Brain pericyte (primary cell): ENCODE data around the gene ZNF592.
"Not testable (repeated sequence)": the region's sequence is repeated elsewhere in the genome, so short reads cannot be mapped to it uniquely, and the experiment has no call there.

Experiments used
- DNase-seq: peaks from one replicate; pipeline ENCODE4 v3.0.0-alpha.2; 2012; ENCODE audit warnings: low read depth, low spot score

Gene ZNF592

DNA sequence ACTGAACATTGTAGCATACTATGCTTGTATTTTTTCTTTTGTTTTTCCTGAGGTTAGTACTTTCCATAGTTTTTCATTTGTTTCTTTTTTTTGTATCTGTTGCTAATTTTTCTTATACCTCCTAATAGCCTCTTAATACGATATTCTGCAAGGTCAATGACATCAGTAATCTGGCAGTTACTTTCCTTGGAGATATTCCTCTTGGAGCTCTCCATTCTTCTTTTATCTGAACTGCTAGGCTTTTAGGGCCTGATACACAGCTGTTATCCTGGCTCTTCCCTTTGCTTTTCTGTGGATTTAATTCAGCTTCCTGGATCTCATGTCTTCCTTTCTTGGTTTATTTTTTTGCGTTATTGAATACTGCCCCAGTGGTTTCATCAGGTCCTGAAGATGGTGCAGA lies 81.6 kb downstream of the ZNF592 start:
- no peak for DNase-seq

DNA sequence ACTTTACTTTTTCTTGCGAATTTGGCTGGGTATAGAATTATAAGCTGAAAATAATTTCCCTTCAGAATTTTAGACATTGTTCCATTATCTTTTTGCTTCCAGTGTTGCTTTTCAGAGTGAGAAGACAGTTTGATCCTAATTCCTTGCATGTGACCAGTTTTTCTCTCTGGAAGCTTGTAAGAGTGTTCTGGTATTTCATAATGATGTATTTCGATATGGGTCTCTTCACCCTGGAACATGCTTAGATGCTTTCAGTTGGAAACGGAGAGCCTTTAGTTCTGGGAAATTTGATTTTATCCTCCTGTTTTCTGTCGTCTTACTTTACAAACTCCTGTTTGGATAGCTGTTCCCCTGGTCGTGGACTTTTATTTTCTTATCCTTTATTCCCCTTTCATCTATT lies 82.6 kb downstream of the ZNF592 start:
- no peak for DNase-seq

GRCh38 chr15:84831613-84832012 lies 83.2 kb downstream of the ZNF592 start:
- DNase-seq: no peak

- no peak for DNase-seq
Measured at GRCh38 chr15:84832448-84833040, 84.2 kb downstream of the ZNF592 start.

DNA sequence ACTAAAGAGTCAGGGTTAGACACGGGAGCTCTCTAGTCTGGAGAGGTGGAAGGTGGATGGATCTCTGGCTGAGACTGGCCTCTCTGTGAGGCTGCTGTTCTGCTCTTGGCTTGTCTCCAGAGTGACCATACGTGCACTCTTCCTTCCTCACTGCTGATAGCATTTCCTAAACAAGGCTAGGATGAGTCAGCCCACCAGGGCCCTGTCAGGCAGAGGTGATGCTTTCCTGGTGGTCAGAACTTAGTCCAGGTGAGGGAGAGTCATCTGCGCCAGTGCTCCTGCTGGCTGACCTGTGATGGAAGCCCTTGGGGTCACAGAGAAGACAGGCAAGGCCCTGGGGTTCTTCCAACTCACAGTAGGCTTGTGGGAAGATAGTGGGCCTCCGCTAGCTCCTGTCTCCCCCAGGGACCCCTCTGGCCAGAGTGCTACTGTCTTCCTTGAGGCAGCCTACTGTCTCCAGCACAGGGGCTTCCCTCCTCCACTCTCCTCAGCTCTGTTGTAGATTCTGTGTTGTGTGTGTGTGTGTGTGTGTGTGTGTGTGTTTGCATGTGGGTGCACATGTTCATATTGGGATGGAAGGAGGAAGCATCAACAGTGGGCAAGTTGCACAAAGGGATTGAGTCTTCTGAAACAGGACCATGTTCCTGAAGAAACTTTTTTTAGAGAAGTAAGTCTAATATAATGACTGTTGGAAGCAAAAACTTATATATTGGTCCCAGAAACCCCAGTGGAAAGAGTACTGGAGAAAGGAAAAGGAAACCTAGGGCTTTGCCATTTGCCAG lies 85.2 kb downstream of the ZNF592 start:
- no peak for DNase-seq

GRCh38 chr15:84834229-84834955 lies 86.0 kb downstream of the ZNF592 start:
- no peak for DNase-seq

DNA sequence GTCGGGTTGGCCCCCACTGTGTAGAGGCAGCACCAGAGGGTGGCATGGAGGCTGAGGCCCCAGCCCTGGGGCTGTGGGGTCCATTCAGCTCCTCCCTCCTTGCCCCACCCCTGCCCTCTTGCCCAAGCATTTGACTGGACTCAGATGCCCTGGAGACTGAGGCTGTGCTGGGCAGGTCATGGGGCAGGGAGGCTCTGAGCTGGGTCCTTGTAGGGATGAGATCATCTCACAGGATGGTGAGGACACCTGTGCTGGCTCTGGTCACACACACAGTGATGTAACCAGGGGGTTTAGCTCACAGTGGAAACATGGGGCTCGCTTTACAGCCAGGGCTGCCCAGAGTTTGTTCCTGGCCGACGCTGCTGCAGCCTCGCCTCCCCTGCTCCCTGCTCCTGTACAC lies 86.6 kb downstream of the ZNF592 start:
- DNase-seq: no peak

DNA sequence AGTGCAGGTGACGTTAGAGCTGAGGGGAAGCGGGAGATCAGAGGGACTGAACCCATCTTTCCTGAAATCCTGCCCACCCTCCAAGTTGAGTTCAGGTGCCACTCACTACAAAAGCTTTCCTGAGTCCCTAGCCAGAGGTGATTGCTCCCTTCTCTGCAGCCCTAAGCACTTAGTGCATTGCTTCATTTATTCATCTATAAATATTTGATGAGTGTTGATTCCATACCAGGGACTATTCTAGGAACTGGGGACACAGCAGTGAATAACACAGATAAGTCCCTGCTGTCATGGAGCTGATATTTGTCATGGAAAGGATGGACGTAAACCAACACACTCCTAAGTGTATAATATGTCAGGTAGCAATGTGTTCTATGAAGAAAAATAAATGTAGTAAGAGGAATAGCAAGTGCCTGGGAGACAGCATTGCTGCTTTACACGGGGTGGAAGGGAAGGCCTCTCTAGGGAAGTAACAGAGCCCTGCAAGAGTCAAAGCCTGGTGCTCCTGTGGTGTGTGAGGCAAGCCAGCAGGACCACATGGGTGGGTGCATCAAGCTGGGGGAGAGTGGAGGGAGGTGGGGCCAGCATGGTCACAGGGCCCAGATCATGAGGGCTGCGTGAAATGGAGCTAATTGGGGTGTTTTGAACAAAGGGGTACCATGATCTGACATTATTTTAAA lies 87.4 kb downstream of the ZNF592 start:
- DNase-seq: no peak

DNA sequence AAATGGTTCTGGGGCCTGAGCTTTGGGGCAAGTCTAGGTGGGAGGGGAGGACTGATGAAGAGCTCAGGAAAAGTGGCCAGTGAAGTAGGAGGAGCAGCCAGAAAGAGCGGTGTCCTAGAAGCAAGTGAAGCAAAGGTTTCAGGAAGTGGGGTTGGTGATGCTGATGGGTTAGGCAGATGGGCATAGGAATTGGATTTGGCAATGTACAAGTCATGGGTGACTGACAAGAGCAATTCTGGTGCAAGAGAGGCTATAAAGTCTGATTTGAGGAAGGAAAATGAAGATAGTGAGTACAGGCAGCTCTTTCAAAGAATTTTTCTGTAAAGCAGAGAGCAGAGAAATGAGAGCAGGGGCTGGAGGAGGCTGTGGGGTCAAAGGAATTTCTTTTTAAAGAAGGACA lies 88.5 kb downstream of the ZNF592 start:
- no peak for DNase-seq

DNA sequence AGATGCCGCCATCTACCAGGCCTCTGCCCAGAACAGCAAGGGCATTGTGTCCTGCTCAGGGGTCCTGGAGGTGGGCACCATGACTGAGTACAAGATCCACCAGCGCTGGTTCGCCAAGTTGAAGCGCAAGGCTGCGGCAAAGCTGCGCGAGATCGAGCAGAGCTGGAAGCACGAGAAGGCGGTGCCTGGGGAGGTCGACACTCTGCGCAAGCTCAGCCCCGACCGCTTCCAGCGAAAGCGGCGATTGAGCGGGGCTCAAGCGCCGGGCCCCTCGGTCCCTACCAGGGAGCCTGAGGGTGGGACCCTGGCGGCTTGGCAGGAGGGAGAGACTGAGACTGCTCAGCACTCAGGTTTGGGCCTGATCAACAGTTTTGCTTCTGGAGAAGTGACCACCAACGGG lies 91.3 kb downstream of the ZNF592 start:
- DNase-seq: no peak

GRCh38 chr15:84840255-84840654 lies 91.9 kb downstream of the ZNF592 start:
- DNase-seq: no peak

GRCh38 chr15:84840741-84841429 lies 92.5 kb downstream of the ZNF592 start:
- no peak for DNase-seq

- no peak for DNase-seq
Measured at GRCh38 chr15:84842781-84843180, 94.4 kb downstream of the ZNF592 start.

DNA sequence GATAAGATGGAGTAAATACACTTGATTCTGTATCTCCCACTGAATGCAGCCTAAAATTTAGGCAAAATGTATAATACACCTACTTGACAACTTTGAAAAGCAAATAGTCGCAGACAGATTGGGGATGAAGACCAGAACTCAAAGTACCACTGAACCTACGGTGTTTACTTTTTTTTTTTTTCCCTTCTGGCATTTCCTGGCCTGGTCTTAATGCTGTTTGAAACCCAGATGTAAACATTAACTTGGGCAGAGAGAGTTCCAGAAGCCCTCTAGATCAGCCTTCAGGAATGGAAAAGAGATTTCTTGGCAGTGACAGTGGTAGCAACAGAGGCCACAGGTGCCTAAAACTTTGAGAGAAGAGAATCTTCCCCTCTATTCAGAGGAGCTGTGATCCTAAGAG lies 96.6 kb downstream of the ZNF592 start:
- no peak for DNase-seq

- DNase-seq: not testable (repeated sequence)
Measured at GRCh38 chr15:84845631-84846030, 97.2 kb downstream of the ZNF592 start.

- DNase-seq: no peak
Measured at GRCh38 chr15:84846269-84846668, 97.9 kb downstream of the ZNF592 start.

GRCh38 chr15:84847382-84847781 lies 99.0 kb downstream of the ZNF592 start:
- DNase-seq: no peak

- no peak for DNase-seq
Measured at GRCh38 chr15:84852212-84852611, 103.8 kb downstream of the ZNF592 start.

- DNase-seq: no peak
Measured at GRCh38 chr15:84855136-84855535, 106.7 kb downstream of the ZNF592 start.

DNA sequence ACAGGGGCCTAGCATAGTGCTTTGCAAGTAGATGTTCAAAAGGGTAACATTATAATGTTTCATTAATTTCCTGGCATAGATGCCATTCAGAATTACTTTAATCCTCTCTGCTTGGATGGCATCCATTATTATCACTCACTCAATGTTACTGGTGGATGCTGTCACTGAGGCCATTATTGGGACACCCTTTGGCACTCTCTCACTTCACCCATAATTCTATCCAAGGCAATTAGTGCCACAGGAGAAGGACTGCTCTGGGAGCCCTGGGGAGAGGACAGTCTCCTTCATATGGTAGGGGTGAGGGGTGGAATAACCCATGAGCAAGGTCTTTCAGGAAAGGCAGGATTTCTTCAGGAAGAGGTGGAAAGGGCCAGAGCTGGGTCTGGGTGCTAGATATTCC lies 107.4 kb downstream of the ZNF592 start:
- DNase-seq: no peak
